KMS-11 (cell line): ENCODE results near the gene ATRX.
"Not testable (repeated sequence)": the region's sequence is repeated elsewhere in the genome, so short reads cannot be mapped to it uniquely, and the experiment has no call there.

Source experiments
- H2AFZ ChIP-seq: fragments of 200-600 bp; sonication (generic); 2 replicates; pipeline ENCODE4 v1.6.1; 2016; ENCODE audit warnings: antibody characterized with exemption, mixed run types, low read depth
- H3K27ac ChIP-seq: fragments of 200-600 bp; sonication (generic); 2 replicates; pipeline ENCODE4 v1.6.1; 2016; ENCODE audit warnings: mild to moderate bottlenecking, mixed run types
- H3K27me3 ChIP-seq: fragments of 200-600 bp; sonication (generic); 2 replicates; pipeline ENCODE4 v1.6.1; 2017; ENCODE audit warnings: mild to moderate bottlenecking, low read depth, mixed run types, moderate library complexity; ENCODE audit not compliant: insufficient read depth
- H3K36me3 ChIP-seq: fragments of 200-600 bp; sonication (generic); 2 replicates; pipeline ENCODE4 v1.6.1; 2017; ENCODE audit warnings: mild to moderate bottlenecking, mixed run types; ENCODE audit not compliant: insufficient read depth
- H3K4me1 ChIP-seq: fragments of 200-600 bp; sonication (generic); 2 replicates; pipeline ENCODE4 v1.6.1; 2016; ENCODE audit warnings: mild to moderate bottlenecking, low read depth, mixed run types; ENCODE audit not compliant: poor library complexity, severe bottlenecking
- H3K4me2 ChIP-seq: fragments of 200-600 bp; sonication (generic); 2 replicates; pipeline ENCODE4 v1.7.0; 2016; ENCODE audit warnings: mild to moderate bottlenecking, mixed run types
- H3K4me3 ChIP-seq: fragments of 200-600 bp; sonication (generic); IDR thresholded peaks from 2 replicates; pipeline ENCODE4 v1.6.1; 2017; ENCODE audit warnings: low read depth, low read length, mixed read lengths; ENCODE audit not compliant: insufficient read depth
- H3K79me2 ChIP-seq: fragments of 200-600 bp; sonication (generic); 2 replicates; pipeline ENCODE4 v1.6.1; 2016; ENCODE audit warnings: low read depth, mixed run types; ENCODE audit not compliant: insufficient read depth
- H3K9ac ChIP-seq: fragments of 200-600 bp; sonication (generic); 2 replicates; pipeline ENCODE4 v1.6.1; 2016; ENCODE audit warnings: mild to moderate bottlenecking, mixed run types
- H4K20me1 ChIP-seq: fragments of 200-600 bp; sonication (generic); 2 replicates; pipeline ENCODE4 v1.6.1; 2016; ENCODE audit warnings: mild to moderate bottlenecking, mixed run types; ENCODE audit not compliant: insufficient read depth
- TF ChIP-seq, protein P1 (sequence below): fragments of 200-600 bp; sonication (generic); conservative IDR thresholded peaks from 2 replicates; pipeline ENCODE4 v1.6.1; 2017; ENCODE audit warnings: low read depth, mild to moderate bottlenecking, antibody characterized with exemption, low read length, moderate library complexity, mixed read lengths

ATRX gene

DNA sequence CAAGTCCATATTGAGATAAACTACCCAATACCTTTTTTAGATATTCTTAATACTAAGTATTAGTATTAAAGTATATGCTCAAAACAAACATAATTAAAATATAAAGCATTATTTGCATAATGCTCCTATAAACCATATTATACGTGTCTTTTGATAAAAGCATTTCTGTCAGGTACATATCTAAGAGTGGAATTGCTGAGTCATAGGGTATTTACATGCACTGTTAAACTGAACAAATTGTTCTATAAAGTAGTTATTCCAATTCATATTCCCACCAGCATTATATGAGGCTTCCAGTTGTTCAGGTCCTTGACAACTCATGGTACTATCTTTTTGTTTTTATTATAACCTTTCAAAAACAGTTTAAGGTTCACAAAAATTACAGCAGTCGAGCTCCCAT is 224.6 kb downstream of the ATRX start:
- TF ChIP-seq, protein P1, sequence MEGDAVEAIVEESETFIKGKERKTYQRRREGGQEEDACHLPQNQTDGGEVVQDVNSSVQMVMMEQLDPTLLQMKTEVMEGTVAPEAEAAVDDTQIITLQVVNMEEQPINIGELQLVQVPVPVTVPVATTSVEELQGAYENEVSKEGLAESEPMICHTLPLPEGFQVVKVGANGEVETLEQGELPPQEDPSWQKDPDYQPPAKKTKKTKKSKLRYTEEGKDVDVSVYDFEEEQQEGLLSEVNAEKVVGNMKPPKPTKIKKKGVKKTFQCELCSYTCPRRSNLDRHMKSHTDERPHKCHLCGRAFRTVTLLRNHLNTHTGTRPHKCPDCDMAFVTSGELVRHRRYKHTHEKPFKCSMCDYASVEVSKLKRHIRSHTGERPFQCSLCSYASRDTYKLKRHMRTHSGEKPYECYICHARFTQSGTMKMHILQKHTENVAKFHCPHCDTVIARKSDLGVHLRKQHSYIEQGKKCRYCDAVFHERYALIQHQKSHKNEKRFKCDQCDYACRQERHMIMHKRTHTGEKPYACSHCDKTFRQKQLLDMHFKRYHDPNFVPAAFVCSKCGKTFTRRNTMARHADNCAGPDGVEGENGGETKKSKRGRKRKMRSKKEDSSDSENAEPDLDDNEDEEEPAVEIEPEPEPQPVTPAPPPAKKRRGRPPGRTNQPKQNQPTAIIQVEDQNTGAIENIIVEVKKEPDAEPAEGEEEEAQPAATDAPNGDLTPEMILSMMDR = no peak
- peaks cover 6% of the 10 kb centered on the region for H3K4me1 ChIP-seq
- H3K4me3 ChIP-seq = no peak overlapping the region
- no peak overlapping the region for H3K4me2 ChIP-seq
- H2AFZ ChIP-seq = no peak overlapping the region
- H4K20me1 ChIP-seq = no peaks in the 10 kb centered on the region
- no peaks in the 10 kb centered on the region for H3K27me3 ChIP-seq
- no peaks in the 10 kb centered on the region for H3K36me3 ChIP-seq
- no peaks in the 10 kb centered on the region; the same call in 1 of the 2 replicates for H3K79me2 ChIP-seq
- no peak overlapping the region for H3K27ac ChIP-seq
- no peak overlapping the region for H3K9ac ChIP-seq

DNA sequence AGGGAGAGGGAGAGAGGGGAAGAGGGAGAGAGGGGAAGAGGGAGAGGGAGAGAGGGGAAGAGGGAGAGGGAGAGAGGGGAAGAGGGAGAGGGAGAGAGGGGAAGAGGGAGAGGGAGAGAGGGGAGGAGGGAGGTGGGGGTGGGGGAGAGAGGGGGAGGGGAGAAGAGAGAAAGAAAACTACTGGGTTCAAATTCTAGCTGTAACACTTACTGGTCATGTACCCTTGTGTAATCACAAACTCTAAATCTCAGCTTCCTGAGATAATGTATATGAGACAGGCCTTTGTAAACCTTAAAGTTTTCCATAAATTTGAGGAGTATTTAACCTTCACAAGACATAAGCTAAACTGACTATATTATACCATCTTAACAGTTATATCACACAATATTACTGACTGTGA is 229.7 kb downstream of the ATRX start:
- Histone ChIP-seq H3K9ac (no peak overlapping the region), H3K4me3 (no peak overlapping the region), H3K4me2 (no peak overlapping the region), H3K27me3 (no peaks in the 10 kb centered on the region), H3K4me1 (no peaks in the 10 kb centered on the region), H2AFZ (no peak overlapping the region), H3K36me3 (no peaks in the 10 kb centered on the region), H4K20me1 (no peaks in the 10 kb centered on the region), H3K27ac (no peak overlapping the region), H3K79me2 (no peaks in the 10 kb centered on the region)
- TF ChIP-seq, protein P1 = no peak

- H3K27ac ChIP-seq = no peak overlapping the region
- no peak overlapping the region for H2AFZ ChIP-seq
- no peaks in the 10 kb centered on the region for H3K4me1 ChIP-seq
- H3K27me3 ChIP-seq = no peaks in the 10 kb centered on the region
- TF ChIP-seq, protein P1 = no peak
- H3K4me2 ChIP-seq = no peak overlapping the region
- H3K9ac ChIP-seq = no peak overlapping the region
- no peaks in the 10 kb centered on the region for H4K20me1 ChIP-seq
- H3K79me2 ChIP-seq = no peaks in the 10 kb centered on the region
- H3K4me3 ChIP-seq = no peak overlapping the region
- H3K36me3 ChIP-seq = no peaks in the 10 kb centered on the region
These were observed 237.3 kb downstream of the ATRX start for GRCh38 chrX:77548751-77549150.

GRCh38 chrX:77539778-77540177 is 246.2 kb downstream of the ATRX start:
- H3K9ac ChIP-seq, H3K79me2 ChIP-seq, H3K27me3 ChIP-seq, H3K4me1 ChIP-seq, H3K4me2 ChIP-seq, H3K4me3 ChIP-seq, H3K36me3 ChIP-seq, H2AFZ ChIP-seq, H4K20me1 ChIP-seq, H3K27ac ChIP-seq: not testable (repeated sequence)

DNA sequence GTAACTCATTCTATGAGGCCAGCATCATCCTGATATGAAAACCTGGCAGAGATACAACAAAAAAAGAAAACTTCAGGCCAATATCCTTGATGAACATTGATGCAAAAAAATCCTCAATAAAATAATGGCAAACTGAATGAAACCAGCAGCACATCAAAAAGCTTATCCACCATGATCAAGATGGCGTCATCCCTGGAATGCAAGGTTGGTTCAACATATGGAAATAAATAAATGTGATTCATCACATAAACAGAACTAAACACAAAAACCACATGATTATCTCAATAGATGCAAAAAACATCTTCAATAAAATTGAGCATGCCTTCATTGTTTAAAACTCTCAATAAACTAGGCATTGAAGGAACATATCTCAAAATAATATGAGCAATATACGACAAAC is 254.8 kb downstream of the ATRX start:
- not testable (repeated sequence) for H3K27ac ChIP-seq, H4K20me1 ChIP-seq, H3K4me2 ChIP-seq, H3K36me3 ChIP-seq, H3K4me3 ChIP-seq, H3K27me3 ChIP-seq, H3K4me1 ChIP-seq, H2AFZ ChIP-seq, H3K9ac ChIP-seq, H3K79me2 ChIP-seq
